Activated CD4-positive, alpha-beta T cell treated with anti-CD3 and anti-CD28 coated beads, Interleukin-2, Interleukin-6, amounts not matched to agents 100 ng/mL and 50 ng/mL, durations not matched to agents 16 hours and 8 hours (primary cell): Measurements from ENCODE around the gene NEK1.
"Not testable (repeated sequence)": the region's sequence is repeated elsewhere in the genome, so short reads cannot be mapped to it uniquely, and the experiment has no call there.

Experiments used
- DNase-seq: peaks from one replicate; pipeline ENCODE4 v3.0.0-alpha.2; 2020

NEK1 gene

DNA sequence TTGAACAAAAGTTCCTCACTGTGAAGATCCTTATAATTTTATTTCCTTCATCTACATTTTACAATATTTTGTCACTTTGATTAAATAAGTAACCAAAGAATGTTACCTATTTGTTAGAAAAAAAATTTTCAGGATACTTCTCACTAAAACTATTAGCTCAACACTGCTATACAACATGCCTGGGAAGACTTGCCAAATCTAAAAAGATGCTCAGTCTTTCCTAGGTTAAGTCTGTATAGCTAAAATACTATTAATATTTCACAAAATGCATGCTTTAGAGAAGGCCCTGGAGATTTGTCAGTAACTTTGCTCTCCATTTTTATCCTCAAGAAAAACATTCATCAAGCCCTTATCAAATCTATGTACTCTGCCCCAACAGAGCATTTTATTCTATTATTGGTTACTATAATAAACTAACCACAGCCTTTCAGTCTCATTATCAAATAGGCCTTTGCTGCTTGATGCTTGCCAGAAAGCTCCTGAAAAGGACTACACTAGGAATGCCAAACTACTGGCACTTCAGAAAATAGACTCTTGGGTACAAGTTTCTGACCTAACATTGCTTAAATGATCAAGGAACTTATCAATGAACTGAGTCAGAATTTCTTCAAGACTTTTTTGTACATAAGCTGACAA lies 17.7 kb downstream of the NEK1 start:
- no peak for DNase-seq

DNA sequence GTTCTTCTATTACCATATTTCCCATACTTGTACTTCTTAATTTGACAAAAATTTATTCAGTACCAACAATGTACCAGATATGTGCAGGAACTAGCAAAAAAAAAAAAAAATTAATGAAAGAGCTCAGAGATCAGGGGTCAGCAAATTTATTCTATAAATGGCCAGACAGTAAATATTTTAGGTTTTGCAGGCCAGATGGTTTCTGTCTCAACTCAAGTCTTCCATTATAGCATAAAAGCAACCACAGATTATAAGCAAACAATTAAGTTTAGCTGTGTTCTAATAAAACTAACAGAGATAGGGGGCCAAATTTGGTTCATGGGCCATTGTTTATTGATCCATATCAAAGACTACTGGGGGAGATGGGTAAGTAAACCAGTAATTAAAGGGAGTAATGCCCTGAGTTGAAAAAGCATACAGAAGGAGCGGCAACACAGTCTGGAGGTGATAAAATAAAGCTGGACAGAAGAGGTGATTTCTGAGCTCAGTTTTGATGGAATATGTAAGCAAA lies 19.3 kb downstream of the NEK1 start:
- no peak for DNase-seq

DNA sequence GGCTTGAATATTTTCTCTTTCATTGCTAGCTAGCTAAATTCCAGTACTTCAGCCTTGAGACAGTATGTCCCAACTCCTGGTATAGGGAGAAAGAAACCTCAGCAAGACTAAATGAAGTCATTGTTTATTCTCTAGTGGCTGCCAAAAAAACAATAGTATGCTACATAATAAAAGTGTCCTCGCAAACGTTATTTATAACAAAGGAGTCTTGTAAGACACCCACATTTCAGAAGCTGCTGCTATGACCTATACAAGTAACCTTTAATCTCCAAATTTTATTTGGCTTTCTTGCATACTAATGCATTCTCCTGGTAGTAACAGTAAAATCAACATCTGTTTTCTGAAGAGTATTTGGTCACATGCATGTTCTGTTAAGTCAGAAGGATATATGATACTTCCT lies 28.8 kb downstream of the NEK1 start:
- no peak for DNase-seq

DNA sequence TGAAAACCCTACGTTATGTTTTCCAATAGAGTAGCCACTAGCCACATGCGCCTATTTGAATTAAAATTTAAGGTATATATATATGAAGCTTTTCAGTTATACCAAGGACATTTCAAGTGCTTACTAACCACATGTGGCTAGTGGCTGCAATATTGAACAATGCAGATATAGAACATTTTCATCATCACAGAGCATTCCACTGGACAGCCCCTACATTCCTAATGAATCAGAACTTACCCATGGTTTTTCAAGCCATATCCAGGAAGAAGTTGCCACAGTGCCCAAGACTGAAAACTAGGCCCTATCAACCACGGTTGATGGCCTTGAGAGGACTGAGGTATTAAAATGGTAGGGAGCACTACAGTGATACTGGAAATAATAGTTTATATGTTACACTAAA lies 29.7 kb downstream of the NEK1 start:
- DNase-seq, result no peak

DNA sequence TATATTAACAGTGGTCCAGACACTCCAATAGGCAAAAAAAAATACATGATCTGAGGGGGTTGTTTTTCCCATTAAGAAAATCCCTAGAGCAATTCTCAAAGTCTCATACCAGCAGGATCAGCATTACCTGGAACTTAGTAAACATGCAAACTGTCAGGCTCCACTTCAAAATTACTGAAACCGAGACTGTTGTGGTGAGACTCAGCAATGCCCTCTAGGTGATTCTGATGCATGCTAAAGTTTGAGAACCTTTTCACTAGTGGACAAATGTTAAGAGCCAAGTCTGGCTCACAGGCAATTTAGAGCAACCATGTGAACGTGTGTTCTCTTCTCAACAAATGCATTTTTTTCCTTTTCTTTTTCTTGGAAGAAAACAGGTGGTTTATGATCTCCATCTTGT lies 30.2 kb downstream of the NEK1 start:
- DNase-seq, result peak; percentile 49

DNA sequence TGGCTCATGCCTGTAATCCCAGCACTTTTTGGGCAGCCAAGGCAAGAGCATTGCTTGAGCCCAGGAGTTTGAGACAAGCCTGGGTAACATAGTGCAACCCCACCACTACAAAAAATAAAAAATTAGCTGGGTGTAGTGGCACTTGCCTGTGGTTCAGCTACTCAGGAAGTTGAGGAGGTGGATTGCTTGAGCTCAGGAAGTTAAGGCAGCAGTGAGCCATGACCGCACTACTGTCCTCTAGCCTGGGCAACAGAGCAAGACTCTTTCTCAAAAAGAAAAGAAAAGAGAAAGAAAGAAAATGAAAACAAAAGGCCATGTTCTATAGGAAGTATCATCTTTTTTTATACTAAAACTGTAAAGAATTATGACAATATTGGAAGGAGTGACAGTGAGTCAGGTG lies 38.5 kb downstream of the NEK1 start:
- no peak for DNase-seq

DNA sequence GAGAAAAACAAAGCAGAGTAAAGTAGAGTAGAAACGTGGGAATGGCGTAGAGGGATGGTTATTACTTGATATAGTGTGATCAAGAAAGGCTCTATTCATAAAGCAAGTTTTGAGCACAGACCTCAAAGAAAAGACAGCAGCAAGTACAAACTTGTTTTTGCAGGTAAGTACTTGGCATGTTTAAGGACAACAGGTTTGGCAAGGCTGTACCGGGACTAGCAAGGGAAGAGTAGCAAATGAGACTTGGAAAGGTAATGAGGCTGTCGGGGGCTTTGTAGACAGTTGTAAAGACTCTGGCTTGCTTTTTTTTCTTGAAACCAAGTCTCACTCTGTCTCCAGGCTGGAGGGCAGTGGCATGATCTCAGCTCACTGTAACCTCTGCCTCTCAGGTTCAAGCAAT lies 40.9 kb downstream of the NEK1 start:
- DNase-seq, result no peak

DNA sequence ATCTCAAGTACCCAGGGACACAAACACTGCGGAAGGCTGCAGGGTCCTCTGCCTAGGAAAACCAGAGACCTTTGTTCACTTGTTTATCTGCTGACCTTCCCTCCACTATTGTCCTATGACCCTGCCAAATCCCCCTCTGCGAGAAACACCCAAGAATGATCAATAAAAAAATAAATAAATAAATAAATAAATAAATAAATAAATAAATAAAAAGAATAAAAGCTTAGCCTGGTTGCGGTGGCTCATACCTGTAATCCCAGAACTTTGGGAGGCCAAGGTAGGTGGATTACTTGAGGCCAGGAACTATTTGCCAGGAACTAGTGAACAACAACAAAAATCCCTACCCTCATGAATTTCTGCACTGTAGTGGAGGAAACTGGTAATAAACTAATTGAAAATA lies 41.4 kb downstream of the NEK1 start:
- DNase-seq, result not testable (repeated sequence)

DNA sequence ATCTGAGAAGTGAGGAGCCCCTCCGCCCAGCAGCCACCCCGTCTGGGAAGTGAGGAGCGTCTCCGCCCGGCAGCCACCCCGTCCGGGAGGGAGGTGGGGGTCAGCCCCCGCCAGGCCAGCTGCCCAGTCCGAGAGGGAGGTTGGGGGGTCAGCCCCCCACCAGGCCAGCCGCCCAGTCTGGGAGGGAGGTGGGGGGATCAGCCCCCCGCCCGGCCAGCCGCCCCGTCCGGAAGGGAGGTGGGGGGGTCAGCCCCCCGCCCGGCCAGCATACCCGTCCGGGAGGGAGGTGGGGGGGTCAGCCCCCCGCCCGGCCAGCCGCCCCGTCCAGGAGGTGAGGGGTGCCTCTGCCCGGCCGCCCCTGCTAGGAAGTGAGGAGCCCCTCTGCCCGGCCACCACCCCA lies 42.1 kb downstream of the NEK1 start:
- DNase-seq, result not testable (repeated sequence)

DNA sequence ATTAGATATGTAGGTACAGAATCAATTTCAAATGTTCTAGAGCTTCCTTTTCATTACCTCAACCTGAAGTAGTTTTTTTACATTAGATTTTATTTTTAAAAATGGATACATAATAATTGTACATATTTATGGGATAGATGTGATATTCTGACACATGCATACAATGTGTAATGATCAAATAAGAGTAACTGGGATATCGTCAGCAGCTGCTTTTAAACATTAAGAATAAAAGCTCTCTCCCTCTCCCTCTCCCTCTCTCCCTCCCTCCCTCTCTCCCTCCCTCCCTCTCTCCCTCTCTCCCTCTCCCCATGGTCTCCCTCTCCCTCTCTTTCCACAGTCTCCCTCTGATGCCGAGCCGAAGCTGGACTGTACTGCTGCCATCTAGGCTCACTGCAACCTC lies 43.2 kb downstream of the NEK1 start:
- not testable (repeated sequence) for DNase-seq

DNA sequence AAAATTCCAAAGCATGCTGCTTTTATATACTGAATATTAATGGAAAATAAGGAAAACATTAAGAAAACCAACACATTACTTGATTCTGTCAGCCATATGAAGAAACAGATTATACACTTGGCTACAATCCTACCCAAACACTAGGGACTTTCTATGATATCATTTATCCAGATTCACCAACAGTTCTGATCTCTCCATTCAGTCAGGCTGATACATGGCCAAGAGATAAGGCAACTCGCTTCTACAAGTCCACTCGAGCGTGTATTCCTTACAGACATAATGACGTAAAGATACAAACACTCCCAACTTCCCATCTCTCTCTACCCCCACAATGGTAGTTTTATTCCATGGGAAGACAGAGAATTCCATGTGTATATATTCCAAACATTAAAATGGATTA lies 44.5 kb downstream of the NEK1 start:
- DNase-seq, result no peak

DNA sequence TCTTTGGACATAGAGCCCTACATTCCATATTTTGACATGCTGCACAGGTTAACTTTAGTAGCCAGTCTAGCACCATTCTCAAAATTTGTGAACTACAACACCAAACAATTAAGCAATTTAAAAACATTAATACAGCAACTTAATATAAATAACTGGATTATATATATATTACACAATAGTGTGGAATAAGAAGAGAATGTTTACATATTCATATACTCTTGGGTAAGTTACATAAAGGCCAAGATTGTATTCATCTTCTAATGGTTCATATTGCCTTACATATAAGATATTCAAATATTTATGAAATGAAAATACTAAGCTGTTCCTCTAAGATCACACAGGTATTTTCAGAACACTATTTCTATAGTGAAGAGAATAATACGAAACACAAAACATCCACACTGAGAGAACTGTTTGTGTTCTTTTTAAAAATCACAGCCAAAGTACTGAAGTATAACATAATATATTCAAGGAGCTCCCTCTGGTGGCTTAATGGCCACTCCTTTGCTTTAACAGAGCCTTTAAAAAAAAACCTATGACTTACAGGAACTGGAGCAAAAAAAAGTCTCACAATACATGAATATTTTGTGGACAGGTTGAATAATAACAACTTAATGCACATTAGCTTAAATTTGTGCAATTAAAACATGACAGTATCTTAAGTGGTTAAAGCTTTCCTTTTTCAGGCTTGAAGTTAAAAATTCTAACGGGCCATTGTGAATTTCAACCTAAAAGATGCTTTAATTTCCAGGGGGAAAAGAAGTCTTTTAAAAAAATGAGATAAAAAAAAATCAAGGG lies 46.2 kb downstream of the NEK1 start:
- DNase-seq, result peak; percentile 41

DNA sequence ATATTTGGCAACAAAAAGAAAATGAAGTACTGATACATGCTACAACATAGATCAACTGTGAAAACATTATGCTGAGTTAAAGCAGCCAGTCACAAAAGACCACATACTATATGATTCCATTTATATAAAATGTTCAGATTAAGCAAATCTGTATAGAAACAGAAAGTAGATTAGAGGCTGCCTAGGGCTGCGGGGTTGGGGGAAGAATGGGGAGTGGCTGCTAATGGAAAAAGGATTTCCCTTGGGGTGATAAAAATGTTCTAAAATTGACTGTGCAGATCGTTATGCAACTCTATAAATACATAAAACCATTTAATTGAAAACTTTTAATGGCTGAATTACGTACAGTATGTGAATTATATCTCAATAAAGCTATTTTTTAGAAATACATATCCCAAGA lies 46.8 kb downstream of the NEK1 start:
- no peak for DNase-seq

DNA sequence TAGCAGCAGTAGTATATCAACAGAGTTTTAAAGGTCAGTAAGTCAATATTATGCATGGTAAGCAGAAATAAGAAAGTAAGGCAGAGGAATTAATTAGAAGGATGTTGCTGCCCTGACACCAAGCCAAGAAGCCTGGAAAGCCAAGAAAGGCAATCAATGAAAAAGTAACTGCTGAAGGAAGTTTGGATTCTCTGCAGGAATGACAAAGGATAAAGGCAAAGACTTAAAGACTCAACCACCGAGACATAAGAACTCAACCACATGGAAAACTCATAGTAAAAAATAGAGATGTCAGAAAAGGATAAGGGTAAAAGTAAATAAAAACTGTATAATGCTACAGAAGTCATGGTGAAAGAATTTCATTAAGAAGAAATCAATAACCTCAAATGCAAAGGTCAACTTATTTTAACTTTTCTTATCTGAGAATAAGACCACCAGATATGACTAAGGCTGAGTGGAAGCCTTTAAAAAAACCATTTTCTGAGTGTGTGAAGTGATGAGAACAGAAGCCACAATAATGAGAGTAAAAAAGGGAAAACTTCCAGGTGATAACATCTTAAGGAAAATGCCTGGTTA lies 55.2 kb downstream of the NEK1 start:
- no peak for DNase-seq

DNA sequence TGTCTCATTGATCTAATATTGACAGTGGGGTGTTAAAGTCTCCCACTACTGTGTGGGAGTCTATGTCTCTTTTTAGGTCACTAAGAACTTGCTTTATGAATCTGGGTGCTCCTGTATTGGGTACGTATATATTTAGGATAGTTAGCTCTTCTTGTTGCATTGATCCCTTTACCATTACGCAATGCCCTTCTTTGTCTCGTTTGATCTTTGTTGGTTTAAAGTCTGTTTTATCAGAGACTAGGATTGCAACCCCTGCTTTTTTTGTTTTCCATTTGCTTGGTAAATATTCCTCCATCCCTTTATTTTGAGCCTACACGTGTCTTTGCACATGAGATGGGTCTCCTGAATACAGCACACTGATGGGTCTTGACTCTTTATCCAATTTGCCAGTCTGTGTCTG lies 65.8 kb downstream of the NEK1 start:
- DNase-seq, result not testable (repeated sequence)

DNA sequence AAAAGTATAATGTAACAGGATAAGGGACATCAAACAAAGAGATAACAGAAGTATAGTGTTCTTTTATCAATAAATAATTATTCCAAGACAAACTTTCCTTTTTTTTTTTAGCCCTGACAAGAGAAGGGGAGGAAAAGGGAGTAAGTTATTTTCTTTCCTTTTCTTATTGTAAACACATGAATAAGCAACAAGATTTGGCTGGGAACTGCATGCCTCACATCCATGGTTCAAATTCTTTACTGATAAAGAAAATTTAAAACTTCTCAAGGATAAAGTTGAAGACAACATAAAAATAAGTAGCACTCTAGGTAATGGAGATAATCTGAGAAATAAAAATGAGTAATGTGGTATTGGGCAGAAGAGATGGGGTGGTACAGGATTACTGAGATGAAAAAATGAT lies 71.6 kb downstream of the NEK1 start:
- DNase-seq, result no peak

DNA sequence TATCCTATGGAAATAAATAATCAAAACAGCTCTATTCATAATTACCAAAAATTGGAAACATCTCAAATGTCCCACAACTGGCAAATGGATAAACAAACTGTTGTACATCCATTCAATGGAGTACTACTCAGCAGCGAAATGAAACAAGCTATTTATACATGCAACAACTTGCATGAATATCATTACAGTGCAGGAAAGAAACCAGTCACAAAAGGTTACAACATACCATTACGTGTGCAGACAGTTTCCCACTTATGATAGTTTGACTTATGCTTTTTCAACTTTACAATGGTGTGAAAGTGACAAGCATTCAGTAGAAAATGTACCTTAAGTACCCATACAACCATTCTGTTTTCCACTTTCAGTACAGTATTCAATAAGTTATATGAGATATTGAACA lies 82.3 kb downstream of the NEK1 start:
- DNase-seq, result no peak

DNA sequence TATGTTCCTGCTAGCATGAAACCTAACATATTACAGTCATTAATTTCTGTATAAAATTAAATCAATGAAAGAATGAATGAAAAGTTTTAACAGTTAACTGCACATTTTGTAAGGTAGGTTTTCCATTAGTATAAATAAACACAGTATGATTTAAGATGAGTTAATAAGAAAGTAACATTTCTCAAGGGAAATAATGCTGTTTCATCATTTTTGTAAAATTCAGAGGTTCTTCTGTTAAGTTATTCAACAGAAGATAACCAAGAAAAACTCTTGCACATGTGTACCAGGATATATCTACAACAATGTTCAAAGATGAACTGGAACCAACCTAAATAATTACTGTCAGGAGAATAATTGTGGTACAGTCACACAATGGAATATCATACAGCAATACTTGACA lies 88.6 kb downstream of the NEK1 start:
- no peak for DNase-seq

DNA sequence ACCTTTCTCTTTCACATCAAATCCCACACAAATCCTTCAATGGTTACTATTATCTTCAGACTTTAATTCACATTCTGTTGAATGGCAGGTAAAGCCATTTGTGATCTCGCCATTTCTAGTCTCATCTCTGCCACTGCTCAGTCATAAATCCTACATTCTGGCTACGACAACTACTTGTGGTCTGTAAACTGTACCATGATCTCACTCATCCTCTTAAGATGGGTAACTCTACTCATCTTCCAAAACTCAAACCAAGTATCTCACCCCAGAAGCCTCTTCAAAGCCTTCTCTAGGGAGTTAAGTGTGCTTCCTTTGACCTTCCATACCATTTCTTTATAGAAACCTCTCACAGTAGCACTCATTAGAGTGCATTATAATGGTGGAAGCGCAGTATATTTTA lies 101.8 kb downstream of the NEK1 start:
- DNase-seq, result peak; percentile 1

DNA sequence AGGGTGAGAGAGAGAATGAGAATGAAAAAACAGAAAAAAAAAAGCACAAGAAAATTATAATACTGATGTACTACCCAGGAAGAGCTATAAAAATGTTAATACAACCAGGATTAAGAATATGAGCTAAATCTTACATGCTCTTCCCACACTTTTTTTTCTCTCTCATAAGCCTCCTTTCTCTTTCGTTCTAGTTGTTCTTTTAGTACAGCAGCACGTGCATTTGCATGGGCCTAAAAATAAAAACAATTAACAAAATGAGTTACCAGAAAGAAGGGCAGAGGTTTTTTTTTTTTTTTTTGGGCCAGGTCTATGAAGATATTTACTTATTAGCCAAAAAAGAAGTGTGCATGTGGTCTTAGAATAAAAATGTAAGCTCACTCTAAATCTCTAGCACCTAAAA lies 105.5 kb downstream of the NEK1 start:
- DNase-seq, result no peak

DNA sequence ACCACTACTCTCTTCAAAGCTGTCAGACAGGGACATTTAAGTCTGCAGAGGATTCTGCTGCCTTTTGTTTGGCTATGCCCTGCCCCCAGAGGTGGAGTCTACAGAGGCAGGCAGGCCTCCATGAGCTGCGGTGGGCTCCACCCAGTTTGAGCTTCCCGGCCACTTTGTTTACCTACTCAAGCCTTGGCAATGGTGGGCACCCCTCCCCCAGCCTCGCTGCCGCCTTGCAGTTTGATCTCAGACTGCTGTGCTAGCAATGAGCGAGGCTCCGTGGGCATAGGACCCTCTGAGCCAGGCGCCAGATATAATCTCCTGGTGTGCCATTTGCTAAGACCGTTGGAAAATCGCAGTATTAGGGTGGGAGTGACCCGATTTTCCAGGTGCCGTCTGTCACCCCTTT lies 112.5 kb downstream of the NEK1 start:
- DNase-seq, result not testable (repeated sequence)

DNA sequence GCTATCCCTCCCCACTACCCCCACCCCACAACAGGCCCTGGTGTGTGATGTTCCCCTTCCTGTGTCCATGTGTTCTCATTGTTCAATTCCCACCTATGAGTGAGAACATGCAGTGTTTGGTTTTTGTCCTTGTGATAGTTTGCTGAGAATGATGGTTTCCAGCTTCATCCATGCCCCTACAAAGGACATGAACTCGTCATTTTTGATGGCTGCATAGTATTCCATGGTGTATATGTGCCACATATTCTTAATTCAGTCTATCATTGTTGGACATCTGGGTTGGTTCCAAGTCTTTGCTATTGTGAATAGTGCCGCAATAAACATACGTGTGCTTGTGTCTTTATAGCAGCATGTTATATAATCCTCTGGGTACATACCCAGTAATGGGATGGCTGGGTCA lies 118.1 kb downstream of the NEK1 start:
- DNase-seq, result not testable (repeated sequence)

DNA sequence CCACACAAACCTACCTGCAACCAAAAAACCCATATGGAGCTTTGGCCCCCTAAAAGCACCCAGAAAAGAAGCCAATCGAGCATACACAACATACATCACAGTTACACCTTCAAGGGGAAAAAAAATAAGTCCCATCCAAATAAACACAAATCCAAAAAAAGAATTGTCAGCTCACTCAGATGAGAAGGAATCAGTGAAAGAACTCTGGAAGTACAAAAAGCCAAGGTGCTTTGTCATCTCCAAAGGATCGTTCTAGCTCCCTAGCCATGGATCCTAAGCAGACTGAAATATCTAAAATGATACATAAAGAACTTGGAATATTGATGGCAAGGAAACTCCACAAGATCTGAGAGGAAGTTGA lies 119.2 kb downstream of the NEK1 start:
- no peak for DNase-seq

DNA sequence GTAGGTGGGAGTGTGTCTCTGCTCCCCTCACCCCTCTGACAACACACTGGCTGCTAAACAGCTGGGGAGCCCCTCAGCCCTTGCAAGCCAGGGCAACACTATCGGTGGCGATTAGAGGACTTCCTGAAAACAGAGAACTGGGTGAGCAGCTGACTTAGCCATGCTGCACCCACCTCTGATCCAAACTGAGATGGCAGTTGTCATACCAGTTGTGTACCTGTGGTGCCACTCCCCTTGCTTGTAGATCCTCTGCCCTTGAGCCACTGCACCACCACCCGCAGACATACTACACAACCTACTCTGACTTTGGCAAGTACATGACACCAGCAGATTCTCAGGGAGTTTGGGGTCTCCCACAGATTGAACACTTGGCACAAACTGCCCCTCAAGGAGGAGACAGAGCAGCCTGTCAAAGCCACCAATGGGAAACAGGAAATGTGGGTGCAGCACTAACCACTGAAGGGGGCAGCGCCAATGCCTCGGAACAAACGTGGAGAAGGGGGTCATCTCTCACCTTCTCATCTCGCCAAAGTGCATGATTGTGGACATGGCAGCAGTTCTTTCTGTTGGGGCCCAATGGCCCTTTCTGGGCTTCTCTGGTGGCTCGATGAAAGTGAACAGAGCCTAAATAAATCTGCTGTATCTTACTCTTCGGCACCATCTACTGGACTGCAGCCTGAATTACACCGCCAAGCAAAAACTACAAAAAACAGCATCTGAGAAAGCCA lies 119.8 kb downstream of the NEK1 start:
- peak; percentile 44 for DNase-seq
